HG02571 (cell line): ENCODE results near the gene CTNND2.
"Not testable (repeated sequence)": the region's sequence is repeated elsewhere in the genome, so short reads cannot be mapped to it uniquely, and the experiment has no call there.

Experiments used
- ATAC-seq: cut with Tn5 transposase; IDR thresholded peaks from one replicate; pipeline ENCODE4 v1.9.1; 2021; ENCODE audit warnings: mild to moderate bottlenecking, moderate library complexity; ENCODE audit not compliant: unreplicated experiment

The CTNND2 gene

DNA sequence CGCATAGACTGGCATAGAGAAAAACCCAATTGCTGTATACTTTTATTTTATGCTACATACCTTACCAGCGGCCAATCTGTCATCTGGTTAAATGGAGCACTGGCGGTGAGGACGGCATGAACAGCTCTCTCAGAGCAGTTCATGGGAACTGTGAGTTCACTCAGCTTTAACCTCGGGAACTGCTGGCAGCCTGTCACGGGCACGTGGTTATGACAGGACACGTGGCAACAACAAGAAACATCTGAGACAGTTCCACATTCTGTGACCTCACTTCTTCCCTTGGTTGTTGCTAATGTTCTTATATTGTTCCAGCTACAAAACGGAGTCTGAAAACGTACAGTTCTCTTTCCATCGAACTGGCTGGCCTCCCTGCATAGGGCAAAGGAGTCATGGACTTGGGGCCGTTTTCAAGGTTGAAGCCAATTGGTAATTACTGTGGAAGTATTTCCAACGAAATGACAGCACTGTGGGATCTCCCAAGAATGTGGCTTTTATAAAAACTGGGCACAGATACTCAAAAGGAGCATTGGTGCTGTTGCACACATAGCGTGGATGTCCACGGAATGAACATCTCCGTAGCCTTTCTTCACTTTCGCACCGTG is 896.9 kb downstream of the CTNND2 start:
- ATAC-seq: no peak

DNA sequence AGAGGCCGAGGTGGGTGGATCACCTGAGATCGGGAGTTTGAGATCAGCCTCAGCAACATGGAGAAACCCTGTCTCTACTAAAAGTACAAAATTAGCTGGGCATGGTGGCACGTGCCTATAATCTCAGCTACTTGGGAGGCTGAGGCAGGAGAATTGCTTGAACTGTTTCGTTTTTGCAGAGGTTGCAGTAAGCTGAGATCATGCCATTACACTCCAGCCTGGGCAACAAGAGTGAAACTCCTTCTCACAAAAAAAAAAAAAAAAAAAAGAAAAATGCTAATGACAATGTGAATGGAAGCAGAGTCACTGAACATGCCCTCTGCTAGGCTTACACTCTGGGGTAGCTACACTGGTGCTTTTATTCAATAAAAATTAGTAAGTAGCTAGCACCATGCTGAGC is 899.7 kb downstream of the CTNND2 start:
- not testable (repeated sequence) for ATAC-seq

- ATAC-seq: no peak
Observed at GRCh38 chr5:11000515-11001353, 903.5 kb downstream of the CTNND2 start.

GRCh38 chr5:10999714-11000113 is 904.5 kb downstream of the CTNND2 start:
- no peak for ATAC-seq

DNA sequence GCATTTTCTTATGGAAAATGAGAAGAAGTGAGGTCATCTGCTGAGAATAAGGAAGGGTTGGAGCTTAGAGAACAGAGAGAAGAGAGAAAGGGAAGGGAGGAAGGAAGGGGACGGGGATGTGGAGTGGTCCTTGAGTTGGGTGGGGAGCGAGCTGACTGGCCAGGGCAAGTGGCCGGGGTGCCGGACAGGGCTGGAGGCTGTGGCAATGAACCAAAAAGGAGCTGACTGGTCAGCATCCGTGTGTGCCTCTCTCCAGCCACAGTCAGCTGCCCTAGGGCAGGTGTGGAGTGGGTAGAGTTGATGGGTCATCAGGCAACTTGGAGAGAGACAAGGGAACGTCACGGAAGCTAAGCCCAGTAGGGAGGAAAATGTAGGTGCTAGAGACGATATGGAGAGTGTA is 908.4 kb downstream of the CTNND2 start:
- no peak for ATAC-seq

GRCh38 chr5:10994091-10994986 is 909.9 kb downstream of the CTNND2 start:
- ATAC-seq: no peak

DNA sequence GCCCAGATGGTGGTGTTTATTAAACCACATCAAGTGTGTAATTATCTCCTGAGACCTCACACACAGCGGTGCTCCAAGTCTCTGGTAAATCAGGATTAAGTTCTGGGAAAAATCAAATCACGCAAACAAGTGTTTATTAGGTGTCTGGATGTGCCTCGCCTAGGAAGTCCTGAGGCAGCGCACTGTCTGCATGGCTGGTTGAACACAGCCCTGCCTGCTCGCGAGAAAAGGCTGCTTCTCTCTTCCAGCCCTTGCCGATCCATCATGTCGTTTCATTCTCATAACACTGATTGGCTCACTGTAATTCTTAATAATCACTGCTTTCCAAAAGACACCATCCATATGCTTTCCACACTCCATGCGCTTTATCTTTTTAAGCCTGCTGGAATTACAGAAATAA is 913.6 kb downstream of the CTNND2 start:
- no peak for ATAC-seq

DNA sequence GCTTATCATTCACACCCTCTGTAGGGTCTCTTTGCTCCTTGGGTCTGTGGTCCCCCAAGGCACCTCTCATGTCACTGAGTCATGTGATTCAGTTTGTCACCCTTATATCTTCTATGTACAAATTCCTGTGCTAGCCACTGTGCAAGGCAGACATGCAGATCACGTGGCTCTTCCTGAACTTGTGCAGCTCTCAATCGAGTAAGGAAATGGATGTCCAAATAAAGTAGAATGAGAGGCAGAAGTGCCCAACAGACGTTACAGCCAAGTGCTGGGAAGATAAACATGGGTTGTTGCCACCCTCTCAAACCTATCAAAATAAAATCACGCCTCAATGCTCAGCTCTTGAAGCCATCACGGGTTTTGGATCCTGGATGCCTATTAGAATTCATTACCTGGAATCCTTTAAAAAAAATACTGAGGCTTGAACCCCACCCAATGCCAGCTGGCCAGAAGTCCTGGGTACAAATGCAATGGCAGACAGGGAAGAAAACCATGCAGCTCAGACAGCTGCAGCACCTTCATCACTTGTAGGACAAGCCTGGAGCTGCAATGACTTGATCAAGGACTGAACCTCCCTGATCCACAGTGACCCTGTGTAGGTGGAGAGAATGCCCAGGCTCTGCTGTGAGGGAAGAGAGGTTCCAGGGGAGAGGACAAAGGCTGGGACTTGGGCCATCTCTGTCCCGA is 914.5 kb downstream of the CTNND2 start:
- ATAC-seq: no peak

DNA sequence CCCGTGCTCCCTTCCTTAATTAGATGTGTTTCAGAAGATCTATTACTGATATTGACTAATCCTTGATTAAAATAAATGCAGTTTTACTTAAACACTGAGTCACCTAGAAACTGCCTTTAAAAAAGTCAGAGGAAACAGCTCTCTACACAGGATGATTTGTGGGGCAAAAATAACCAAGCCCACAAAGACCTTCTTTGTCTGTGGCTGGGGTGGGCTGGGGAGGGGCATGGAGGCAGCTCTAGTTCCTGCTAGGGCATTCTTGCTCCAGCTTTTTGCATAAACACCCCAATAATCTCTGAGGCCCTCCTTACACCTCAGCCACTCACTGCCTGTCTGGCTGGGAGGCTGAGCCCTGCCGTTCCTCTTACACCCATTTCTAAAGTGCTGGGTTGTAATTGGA is 915.6 kb downstream of the CTNND2 start:
- ATAC-seq: no peak

- ATAC-seq: peak; percentile 75
Observed at GRCh38 chr5:10987925-10988504, 916.2 kb downstream of the CTNND2 start.

DNA sequence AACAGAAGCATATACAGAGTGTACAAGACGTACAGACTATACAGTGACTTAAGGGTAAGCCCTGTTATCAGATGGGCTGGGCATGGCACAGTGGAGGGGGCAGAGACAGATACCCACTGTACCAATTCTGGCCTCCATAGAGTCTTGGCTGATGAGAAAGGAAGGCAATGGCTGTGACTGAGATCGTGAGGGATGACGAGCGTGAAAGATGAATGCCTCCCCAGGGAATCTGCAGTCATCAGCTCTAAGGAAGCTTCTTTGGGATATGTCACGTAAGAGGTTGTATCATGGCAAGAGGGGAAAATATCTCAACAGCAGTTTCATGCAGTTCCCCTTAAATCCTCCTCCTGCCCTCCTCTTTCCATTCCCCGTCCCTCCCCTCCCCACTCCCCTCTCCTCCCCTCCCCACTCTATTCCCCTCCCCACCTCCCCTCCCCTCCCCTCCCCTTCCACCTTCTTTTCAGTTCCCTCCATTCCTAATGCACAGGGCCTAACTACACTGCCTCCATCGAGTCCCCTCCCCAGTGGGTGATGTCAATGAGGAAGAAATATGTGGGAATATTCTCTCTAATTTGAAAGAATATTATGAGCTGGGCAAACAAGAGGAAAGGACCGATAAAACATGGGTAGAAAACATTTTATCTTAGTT is 916.8 kb downstream of the CTNND2 start:
- ATAC-seq: no peak

DNA sequence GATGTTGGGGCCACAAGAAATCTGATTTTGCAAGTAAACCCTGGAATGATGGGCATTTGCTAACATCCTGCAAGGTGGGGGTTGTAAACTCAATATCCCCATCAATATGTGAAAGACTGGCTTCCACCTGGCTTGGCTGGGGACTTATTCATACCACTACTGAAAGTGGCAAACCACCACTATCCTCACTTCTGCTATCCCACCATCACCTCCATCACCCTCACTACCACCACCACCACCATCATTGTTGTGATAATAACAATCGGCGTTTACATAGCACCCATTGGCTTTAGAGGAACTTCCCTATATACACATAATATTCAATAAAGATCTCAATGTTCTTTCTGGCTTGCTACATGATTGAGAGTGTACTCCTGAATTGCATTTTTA is 918.5 kb downstream of the CTNND2 start:
- no peak for ATAC-seq

- ATAC-seq: no peak
Observed at GRCh38 chr5:10985091-10985720, 919.0 kb downstream of the CTNND2 start.

GRCh38 chr5:10984021-10984715 is 920.1 kb downstream of the CTNND2 start:
- ATAC-seq: no peak

- no peak for ATAC-seq
Observed at GRCh38 chr5:10982626-10983025, 921.6 kb downstream of the CTNND2 start.

- ATAC-seq: no peak
Observed at GRCh38 chr5:10981932-10982331, 922.3 kb downstream of the CTNND2 start.

DNA sequence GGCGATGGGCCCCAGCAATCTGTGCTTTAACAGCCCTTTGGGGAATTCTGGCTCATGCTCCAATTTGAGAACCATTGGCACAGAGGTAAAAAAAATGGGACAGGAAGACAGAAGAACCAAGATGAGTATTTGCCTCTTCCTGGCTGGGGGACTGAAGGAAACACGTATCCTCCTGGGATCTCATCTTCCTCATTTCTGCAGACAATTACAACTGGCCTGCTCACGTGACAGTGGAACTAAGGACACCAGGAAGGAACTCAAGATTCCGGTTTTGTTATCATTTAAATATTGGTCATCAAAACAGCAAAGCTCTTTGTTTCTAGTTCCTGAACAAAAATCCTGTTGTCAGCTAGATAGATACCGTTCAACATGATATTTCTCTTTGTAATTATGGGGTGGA is 927.2 kb downstream of the CTNND2 start:
- ATAC-seq: no peak

GRCh38 chr5:10975945-10976344 is 928.3 kb downstream of the CTNND2 start:
- ATAC-seq: no peak

- ATAC-seq: no peak
Observed at GRCh38 chr5:10974850-10975249, 929.4 kb downstream of the CTNND2 start.
